ENCODE data around the gene IRX6. TPM values are rescaled to one million over a fixed set of nuclear protein-coding genes. Genes with fewer than 3 reads are reported as not detected.

The IRX6 gene
- total RNA-seq, result not detected in 2 replicates

DNA sequence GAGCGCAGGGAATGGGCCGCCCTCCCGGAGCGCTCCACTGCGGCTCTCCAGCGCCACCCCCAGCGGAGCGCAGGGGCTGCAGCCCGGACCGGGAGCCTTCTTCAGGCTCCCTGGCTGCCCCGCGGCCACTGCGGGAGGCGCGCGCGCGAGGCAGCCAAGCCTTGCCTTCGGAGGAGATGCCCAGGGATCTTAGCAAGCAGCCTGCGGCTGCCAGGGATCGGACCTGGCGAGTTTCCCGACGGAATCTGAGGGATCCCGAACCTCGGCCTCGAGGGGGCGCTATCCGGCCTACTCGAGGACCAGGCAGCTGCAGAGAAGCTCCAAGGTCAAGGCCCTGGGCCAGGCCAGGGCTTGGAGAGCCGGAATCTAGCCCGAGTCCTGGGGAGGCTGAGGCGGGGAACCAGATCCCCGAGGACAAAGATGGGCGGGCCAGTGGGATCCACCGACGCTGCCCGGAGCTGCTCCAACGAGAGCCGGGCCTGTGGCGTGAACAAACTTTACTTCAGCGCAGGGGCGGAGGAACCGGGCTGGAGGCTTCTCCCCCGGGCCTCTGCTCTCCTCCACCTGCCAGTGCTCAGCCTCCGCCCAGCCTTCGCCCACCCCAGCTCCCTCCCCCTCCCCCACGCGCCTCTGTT lies at the start of gene IRX6:
Gene IRX6 (plus strand): TSS at position 567 of the 635 bp plus-strand sequence. CDS start 889 bp downstream, outside the sequence.
- no peak for DNase-seq

GRCh38 chr16:55274391-55274790 lies 49.6 kb upstream of the IRX6 start:
- no peak for DNase-seq

- DNase-seq, result no peak
Observed at GRCh38 chr16:55275167-55275566, 48.8 kb upstream of the IRX6 start.

GRCh38 chr16:55275869-55276268 lies 48.1 kb upstream of the IRX6 start:
- DNase-seq, result no peak

GRCh38 chr16:55277536-55277935 lies 46.5 kb upstream of the IRX6 start:
- no peak for DNase-seq

DNA sequence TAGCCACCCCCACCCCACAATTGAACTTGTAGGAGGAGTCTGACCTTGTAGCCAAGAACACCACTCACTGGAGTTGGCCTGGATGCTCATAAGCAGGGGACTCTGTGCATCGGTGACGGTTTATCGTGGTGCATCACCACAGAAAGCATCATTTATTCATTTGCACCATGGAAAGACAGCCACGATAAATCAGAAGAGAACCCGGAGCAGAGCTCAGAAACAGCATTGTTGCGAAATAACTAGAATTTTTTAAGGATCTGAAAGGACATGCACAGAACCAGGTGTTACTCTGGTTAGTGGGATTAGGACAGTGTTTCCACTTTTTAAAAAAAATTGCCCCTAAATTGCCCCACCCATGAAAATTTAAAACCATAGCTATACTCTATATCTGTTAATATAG lies 44.4 kb upstream of the IRX6 start:
- DNase-seq, result no peak

DNA sequence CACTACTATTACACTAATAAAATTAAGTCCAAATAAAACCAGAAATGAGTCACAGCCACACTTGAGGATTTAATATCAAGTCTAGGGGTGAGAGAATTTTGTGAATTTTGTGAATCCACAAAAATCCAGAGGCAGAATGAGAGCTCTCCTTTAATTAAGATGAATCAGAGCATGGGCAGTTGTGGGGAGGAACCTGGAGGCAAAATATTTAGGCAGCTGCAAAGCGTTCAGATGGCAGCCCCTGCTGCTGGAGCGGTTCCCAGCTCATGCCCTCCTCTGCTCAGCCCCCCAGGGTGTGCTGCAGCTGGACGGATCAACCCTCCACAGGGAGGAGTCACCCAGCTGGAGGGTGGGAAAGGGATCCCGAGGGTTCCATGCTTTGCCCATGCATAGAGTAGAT lies 43.4 kb upstream of the IRX6 start:
- no peak for DNase-seq

DNA sequence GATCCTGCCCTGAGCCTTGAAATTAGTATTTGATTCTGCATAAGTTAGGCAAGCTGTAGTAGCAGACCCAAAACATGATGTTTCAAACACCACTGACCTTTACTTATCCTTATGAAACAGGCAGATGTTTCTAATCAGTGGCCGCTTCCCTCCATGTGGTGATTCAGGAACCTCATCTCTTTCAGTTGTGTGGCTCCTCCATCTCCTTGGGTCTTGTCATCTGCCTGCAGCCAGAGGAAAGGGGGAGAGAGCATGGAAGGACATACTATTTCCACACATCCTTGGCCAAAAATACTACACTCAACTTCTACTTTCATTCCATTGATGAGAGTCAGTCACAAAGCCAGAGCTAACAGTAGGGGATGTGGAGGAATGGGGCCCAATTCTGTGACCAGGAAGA lies 41.6 kb upstream of the IRX6 start:
- no peak for DNase-seq

DNA sequence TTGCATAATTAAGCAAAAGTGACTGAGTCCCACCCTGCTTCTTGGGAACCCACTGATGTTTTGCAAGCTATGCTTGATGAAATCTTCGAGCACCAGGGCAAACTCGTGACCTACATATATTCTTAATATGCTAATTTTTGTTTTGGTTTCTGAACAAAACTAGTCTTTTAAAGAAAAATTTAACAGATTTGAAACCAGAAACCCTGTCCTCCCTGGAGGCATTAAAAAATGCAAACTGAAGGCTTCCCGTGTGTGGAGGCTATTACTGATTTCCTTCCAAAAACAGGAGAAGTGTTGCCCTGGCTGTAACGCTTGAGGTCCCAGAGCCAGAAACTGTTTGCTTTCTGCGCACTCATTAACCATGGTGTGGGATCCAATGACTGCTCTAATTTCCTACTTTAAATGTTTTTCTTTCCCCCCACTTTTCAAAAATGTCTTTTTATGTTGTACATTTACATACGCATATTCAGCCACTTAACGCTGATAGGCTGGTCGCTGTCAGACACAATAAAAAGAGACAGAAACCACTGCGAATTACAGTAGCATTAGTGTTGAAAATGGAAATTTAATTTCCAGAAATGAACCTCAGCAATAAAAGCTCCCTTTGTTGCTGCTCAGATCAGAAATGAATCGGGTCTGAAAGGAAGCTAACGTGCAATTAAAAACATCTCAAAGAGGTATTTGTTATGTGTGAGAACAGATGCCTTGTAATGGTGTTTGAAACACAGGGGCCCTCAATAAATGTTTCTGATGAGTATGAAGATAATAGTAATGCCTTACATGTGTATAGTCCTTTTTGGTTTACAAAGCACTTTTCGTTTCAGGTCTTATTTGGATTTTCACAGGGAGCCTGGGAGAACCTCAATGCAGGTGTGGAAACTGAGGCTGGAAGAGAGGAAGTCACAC lies 39.9 kb upstream of the IRX6 start:
- DNase-seq, result no peak

GRCh38 chr16:55284718-55285099 lies 39.3 kb upstream of the IRX6 start:
- no peak for DNase-seq

DNA sequence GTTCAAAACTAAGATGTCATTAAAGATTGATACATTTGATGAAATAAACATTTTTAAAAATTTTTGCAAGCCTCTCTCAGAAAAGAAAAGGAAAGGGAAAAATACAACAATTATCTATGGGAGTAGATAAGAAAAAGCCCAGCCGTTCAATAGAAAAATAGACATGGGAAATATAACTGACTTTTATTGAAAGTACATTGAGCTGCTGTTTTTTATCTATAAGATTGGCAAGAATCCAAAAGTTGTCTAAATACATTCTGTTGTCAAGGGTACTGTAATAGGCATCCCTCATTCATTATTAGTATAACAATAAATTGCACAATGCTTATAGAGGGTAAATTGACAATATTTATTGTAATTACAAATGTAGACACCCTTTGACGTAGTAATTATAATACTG lies 38.4 kb upstream of the IRX6 start:
- no peak for DNase-seq

GRCh38 chr16:55289353-55289752 lies 34.6 kb upstream of the IRX6 start:
- DNase-seq, result no peak

DNA sequence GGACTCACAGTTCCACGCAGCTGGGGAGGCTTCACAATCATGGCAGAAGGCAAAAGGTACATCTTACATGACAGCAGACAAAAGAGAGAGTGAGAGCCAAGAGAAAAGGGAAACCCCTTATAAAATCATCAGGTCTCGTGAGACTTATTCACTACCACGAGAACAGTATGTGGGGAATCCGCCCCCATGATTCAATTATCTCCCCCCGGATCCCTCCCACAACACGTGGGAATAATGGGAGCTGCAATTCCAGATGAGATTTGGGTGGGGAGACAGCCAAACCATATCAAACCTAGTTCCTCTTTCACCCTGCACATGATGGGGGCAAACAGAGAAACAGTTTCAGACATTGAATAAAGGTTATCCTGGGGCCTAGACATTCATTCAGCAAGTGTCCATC lies 32.2 kb upstream of the IRX6 start:
- no peak for DNase-seq

GRCh38 chr16:55292491-55292890 lies 31.5 kb upstream of the IRX6 start:
- DNase-seq, result no peak

GRCh38 chr16:55294129-55294528 lies 29.9 kb upstream of the IRX6 start:
- DNase-seq, result no peak

- DNase-seq, result no peak
Observed at GRCh38 chr16:55294931-55295342, 29.1 kb upstream of the IRX6 start.

GRCh38 chr16:55297062-55297909 lies 26.7 kb upstream of the IRX6 start:
- no peak for DNase-seq

GRCh38 chr16:55297910-55298479 lies 26.0 kb upstream of the IRX6 start:
- DNase-seq, result no peak

- DNase-seq, result no peak
Observed at GRCh38 chr16:55301385-55302008, 22.5 kb upstream of the IRX6 start.

- DNase-seq, result no peak
Observed at GRCh38 chr16:55302635-55303034, 21.4 kb upstream of the IRX6 start.

- no peak for DNase-seq
Observed at GRCh38 chr16:55308973-55309372, 15.0 kb upstream of the IRX6 start.

GRCh38 chr16:55322327-55322726 lies 1.7 kb upstream of the IRX6 start:
- no peak for DNase-seq
